Caco-2 (cell line): ENCODE results near the gene ATXN1. TPM values are rescaled to one million over a fixed set of nuclear protein-coding genes. Genes with fewer than 3 reads are reported as not detected.

Experiments used
- BruUV-seq: library from RNA; stranded (reverse); fragments of 400-500 nt; replicated peaks from 2 replicates; lab custom pipeline; 2021; lab: Mats Ljungman, UMichigan
- CTCF ChIA-PET: fragments of 300-600 bp; sonication (Branson Sonifier 250); formaldehyde crosslinking; loops from one replicate; lab custom pipeline; 2022; ENCODE audit warnings: antibody characterized with exemption; lab: Charles Lee
- POLR2A ChIA-PET: fragments of 300-600 bp; sonication (Branson Sonifier 250); formaldehyde crosslinking; loops from one replicate; lab custom pipeline; 2022; ENCODE audit warnings: antibody characterized with exemption; lab: Charles Lee
- DNase-seq, 2 experiments: peaks; one replicate each; pipeline versions ENCODE4 v3.0.0 to v3.0.0-alpha.2; 2020 to 2022
- H3K27me3 ChIP-seq: replicated peaks from 2 replicates; pipeline ENCODE4 v1.6.0; 2011; ENCODE audit warnings: low read length; ENCODE audit not compliant: control insufficient read depth, insufficient read depth
- H3K36me3 ChIP-seq: 2 replicates; pipeline ENCODE4 v1.5.1; 2011; ENCODE audit warnings: low read length; ENCODE audit not compliant: control insufficient read depth, insufficient read depth
- H3K4me1 ChIP-seq: fragments of 250-450 bp; sonication (Bioruptor Pico); 2 replicates; pipeline ENCODE4 v1.5.1; 2020; ENCODE audit warnings: mild to moderate bottlenecking
- H3K4me3 ChIP-seq: 2 replicates; pipeline ENCODE4 v1.5.1; 2011; ENCODE audit warnings: low read depth, mild to moderate bottlenecking, control low read depth, low read length
- H3K9me3 ChIP-seq: fragments of 250-450 bp; sonication (Bioruptor Pico); 2 replicates; pipeline ENCODE4 v1.5.1; 2020; ENCODE audit warnings: mild to moderate bottlenecking, moderate library complexity
- H3K27ac Mint-ChIP-seq: one replicate; pipeline ENCODE4 v1.8.0; 2022; ENCODE audit warnings: mixed read lengths; ENCODE audit not compliant: unreplicated experiment
- H3K27me3 Mint-ChIP-seq: one replicate; pipeline ENCODE4 v1.8.0; 2022; ENCODE audit warnings: mixed read lengths; ENCODE audit not compliant: insufficient read depth, unreplicated experiment
- H3K36me3 Mint-ChIP-seq: one replicate; pipeline ENCODE4 v1.8.0; 2022; ENCODE audit warnings: mild to moderate bottlenecking, mixed read lengths; ENCODE audit not compliant: insufficient read depth, unreplicated experiment
- H3K4me1 Mint-ChIP-seq: one replicate; pipeline ENCODE4 v1.8.0; 2022; ENCODE audit warnings: low read depth, mixed read lengths; ENCODE audit not compliant: unreplicated experiment
- H3K4me3 Mint-ChIP-seq: one replicate; pipeline ENCODE4 v1.8.0; 2022; ENCODE audit warnings: mild to moderate bottlenecking, moderate library complexity, mixed read lengths; ENCODE audit not compliant: unreplicated experiment
- H3K9me3 Mint-ChIP-seq: one replicate; pipeline ENCODE4 v1.8.0; 2022; ENCODE audit warnings: mixed read lengths; ENCODE audit not compliant: unreplicated experiment
- intact Hi-C: fragments of 100-400 bp; cut with micrococcal nuclease; formaldehyde crosslinking; loops from one replicate; pipeline ENCODE4 v1.10.0; 2022; ENCODE audit not compliant: unreplicated experiment
- total RNA-seq: library from RNA; stranded (reverse); gene quantifications from 2 replicates; pipeline ENCODE4 v1.2.3, GENCODE V29; 2022
- TF ChIP-seq, protein P1 (sequence below), 2 experiments: fragments of 200-600 bp in 1 of 2; IDR thresholded peaks; 1 replicate in 1 of 2; 2 replicates in 1 of 2; pipeline versions ENCODE4 v1.5.1 to v1.8.0; 2011 to 2022; ENCODE audit warnings: antibody characterized with exemption in 1 of 2, control low read depth in 1 of 2, inconsistent platforms in 1 of 2, low read depth in 1 of 2, low read length in 1 of 2, mild to moderate bottlenecking in 1 of 2, moderate library complexity in 1 of 2; ENCODE audit not compliant: insufficient read depth in 1 of 2, severe bottlenecking in 1 of 2, unreplicated experiment in 1 of 2

The ATXN1 gene
- total RNA-seq, 1 experiment from 2014 or later, result 14.2 TPM

DNA sequence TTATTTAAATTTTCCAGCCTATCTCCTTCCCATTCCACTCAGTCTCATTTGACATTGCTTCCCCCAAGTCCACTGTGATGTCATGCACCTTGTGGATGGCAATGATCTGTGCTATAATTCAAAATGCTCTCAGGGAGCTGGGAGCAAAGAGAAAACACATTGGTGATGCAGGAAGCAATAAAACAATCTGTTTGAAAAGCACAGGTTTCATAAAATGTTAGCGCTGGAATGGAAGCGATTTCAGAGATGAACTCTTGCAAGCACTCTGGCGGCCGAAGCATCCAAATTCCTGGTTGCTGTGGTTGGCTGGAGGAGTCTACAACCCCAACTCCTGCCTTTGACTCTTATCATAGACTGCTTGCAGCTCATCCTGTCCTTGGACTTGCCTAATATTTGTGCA is 355.9 kb downstream of the ATXN1 start:
- Histone ChIP-seq H3K36me3 (no peaks in the 10 kb centered on the region), H3K27me3 (no peaks in the 10 kb centered on the region), H3K9me3 (no peaks in the 10 kb centered on the region), H3K4me1 (no peaks in the 10 kb centered on the region), H3K4me3 (no peak overlapping the region)
- ChIA-PET CTCF (no interaction called here), POLR2A (no interaction called here)
- Mint-ChIP-seq H3K4me1 (no peaks in the 10 kb centered on the region), H3K9me3 (no peaks in the 10 kb centered on the region), H3K36me3 (no peaks in the 10 kb centered on the region), H3K27ac (no peak overlapping the region), H3K4me3 (no peak overlapping the region), H3K27me3 (no peaks in the 10 kb centered on the region)
- no peak for DNase-seq
- TF ChIP-seq, protein P1, sequence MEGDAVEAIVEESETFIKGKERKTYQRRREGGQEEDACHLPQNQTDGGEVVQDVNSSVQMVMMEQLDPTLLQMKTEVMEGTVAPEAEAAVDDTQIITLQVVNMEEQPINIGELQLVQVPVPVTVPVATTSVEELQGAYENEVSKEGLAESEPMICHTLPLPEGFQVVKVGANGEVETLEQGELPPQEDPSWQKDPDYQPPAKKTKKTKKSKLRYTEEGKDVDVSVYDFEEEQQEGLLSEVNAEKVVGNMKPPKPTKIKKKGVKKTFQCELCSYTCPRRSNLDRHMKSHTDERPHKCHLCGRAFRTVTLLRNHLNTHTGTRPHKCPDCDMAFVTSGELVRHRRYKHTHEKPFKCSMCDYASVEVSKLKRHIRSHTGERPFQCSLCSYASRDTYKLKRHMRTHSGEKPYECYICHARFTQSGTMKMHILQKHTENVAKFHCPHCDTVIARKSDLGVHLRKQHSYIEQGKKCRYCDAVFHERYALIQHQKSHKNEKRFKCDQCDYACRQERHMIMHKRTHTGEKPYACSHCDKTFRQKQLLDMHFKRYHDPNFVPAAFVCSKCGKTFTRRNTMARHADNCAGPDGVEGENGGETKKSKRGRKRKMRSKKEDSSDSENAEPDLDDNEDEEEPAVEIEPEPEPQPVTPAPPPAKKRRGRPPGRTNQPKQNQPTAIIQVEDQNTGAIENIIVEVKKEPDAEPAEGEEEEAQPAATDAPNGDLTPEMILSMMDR (IDR thresholded peaks at IDR 0.05; ENCODE audit: insufficient read depth in 1 of 2, low read depth in 1 of 2, low read length in 1 of 2, severe bottlenecking in 1 of 2, unreplicated experiment in 1 of 2), result no peak
- BruUV-seq, result no TSS peak
- intact Hi-C loops, result no loop called here

DNA sequence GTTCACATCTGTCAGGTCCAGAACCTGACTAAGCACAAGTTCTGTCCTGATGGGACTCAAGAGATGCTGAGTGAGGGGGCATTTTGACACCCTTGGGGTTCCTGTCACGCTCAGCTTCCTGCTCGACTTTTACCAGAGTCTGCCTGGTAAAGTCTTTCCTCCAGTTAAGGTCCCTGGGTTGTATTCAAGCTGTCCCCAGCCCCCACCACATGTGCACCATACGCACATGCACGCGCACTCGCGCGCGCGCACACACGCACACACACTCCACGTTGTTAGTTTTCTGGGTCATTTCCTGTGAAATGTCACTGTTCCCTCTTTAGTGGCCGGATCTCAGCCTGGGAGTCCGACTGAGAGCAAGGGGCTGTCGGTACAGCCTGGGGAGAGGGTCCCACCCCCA is 356.8 kb downstream of the ATXN1 start:
- Mint-ChIP-seq H3K36me3 (no peaks in the 10 kb centered on the region), H3K4me1 (no peaks in the 10 kb centered on the region), H3K9me3 (no peaks in the 10 kb centered on the region), H3K27me3 (no peaks in the 10 kb centered on the region), H3K27ac (no peak overlapping the region), H3K4me3 (no peak overlapping the region)
- no peak overlapping the region for H3K4me3 ChIP-seq
- POLR2A ChIA-PET, result no interaction called here
- H3K9me3 ChIP-seq, result no peaks in the 10 kb centered on the region
- no peaks in the 10 kb centered on the region for H3K36me3 ChIP-seq
- no peaks in the 10 kb centered on the region for H3K4me1 ChIP-seq
- BruUV-seq, result no TSS peak
- DNase-seq, result no peak
- no peaks in the 10 kb centered on the region for H3K27me3 ChIP-seq
- TF ChIP-seq, protein P1 (IDR thresholded peaks at IDR 0.05; ENCODE audit: insufficient read depth in 1 of 2, low read depth in 1 of 2, low read length in 1 of 2, severe bottlenecking in 1 of 2, unreplicated experiment in 1 of 2), result no peak
- intact Hi-C loops, result no loop called here
- CTCF ChIA-PET, result no interaction called here

DNA sequence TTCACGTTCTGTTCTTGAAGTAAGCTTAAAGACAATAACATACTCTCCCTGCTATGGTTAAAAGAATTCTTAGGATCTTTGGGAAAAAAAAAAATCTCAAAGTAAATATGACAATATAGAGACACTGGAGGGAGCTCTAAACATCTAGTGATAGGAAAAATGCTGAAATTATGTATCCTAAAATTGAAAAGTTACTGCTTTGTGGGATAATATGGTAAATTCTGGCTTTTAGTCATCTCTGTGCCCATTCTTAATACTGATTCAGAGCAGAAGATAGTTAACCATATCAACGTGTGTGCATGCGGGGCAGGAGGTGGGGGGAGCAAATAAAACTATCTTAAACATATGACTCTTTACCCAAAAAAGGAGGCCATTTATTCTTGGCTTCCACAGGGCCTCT is 357.4 kb downstream of the ATXN1 start:
- no peaks in the 10 kb centered on the region for H3K4me1 Mint-ChIP-seq
- no peaks in the 10 kb centered on the region for H3K36me3 Mint-ChIP-seq
- CTCF ChIA-PET, result interaction anchor here (0.7 to 0.9 kb wide), 2 partner anchors 36 to 367 kb away, joined by 3 to 4 read pairs; no protein-coding TSS in a partner anchor
- intact Hi-C loops, result no loop called here
- Histone ChIP-seq H3K36me3 (no peaks in the 10 kb centered on the region), H3K9me3 (no peaks in the 10 kb centered on the region), H3K27me3 (no peaks in the 10 kb centered on the region), H3K4me1 (no peaks in the 10 kb centered on the region), H3K4me3 (no peak overlapping the region)
- no peaks in the 10 kb centered on the region for H3K27me3 Mint-ChIP-seq
- no peak for DNase-seq
- POLR2A ChIA-PET, result no interaction called here
- no peaks in the 10 kb centered on the region for H3K9me3 Mint-ChIP-seq
- no peak overlapping the region for H3K4me3 Mint-ChIP-seq
- no TSS peak for BruUV-seq
- TF ChIP-seq, protein P1 (IDR thresholded peaks at IDR 0.05; ENCODE audit: insufficient read depth in 1 of 2, low read depth in 1 of 2, low read length in 1 of 2, severe bottlenecking in 1 of 2, unreplicated experiment in 1 of 2), result peak in 1 of 2 experiments; percentile 4
- no peak overlapping the region for H3K27ac Mint-ChIP-seq
